Activated T-helper 1 cell treated with anti-CD3 and anti-CD28 coated beads, Interleukin-12 subunit alpha, Interleukin-12 subunit beta, Interleukin-2, Interleukin-4 antibody, amounts not matched to agents 30 ng/mL and 10 ng/mL and 1 ng/mL, durations not matched to agents 14 hours and 24 hours and 36 hours (primary cell): Measurements from ENCODE around the gene BTBD9. TPM values are rescaled to one million over a fixed set of nuclear protein-coding genes. Genes with fewer than 3 reads are reported as not detected.

Source experiments
- DNase-seq: peaks from one replicate; pipeline ENCODE4 v3.0.0; 2021; ENCODE audit warnings: low spot score
- H3K27ac Mint-ChIP-seq: one replicate; pipeline ENCODE4 v1.8.0; 2021; ENCODE audit warnings: mild to moderate bottlenecking, mixed read lengths
- H3K27me3 Mint-ChIP-seq: one replicate; pipeline ENCODE4 v1.8.0; 2022; ENCODE audit warnings: mild to moderate bottlenecking, moderate library complexity, mixed read lengths; ENCODE audit not compliant: insufficient read depth
- H3K36me3 Mint-ChIP-seq: one replicate; pipeline ENCODE4 v1.8.0; 2021; ENCODE audit warnings: low read depth, mixed read lengths
- H3K4me1 Mint-ChIP-seq: one replicate; pipeline ENCODE4 v1.8.0; 2021; ENCODE audit warnings: low read depth, mixed read lengths
- H3K4me3 Mint-ChIP-seq: one replicate; pipeline ENCODE4 v1.8.0; 2021; ENCODE audit warnings: mild to moderate bottlenecking, moderate library complexity, mixed read lengths
- H3K9me3 Mint-ChIP-seq: one replicate; pipeline ENCODE4 v1.8.0; 2021; ENCODE audit warnings: mixed read lengths
- intact Hi-C: fragments of 100-400 bp; cut with micrococcal nuclease; formaldehyde crosslinking; loops from one replicate; pipeline ENCODE4 v1.15.1; 2024
- total RNA-seq: library from RNA; stranded (reverse); gene quantifications from 2 replicates; pipeline ENCODE4 v1.2.3, GENCODE V29; 2022

Gene BTBD9
- total RNA-seq, 1 donor from 2014 or later: 14.5 TPM

DNA sequence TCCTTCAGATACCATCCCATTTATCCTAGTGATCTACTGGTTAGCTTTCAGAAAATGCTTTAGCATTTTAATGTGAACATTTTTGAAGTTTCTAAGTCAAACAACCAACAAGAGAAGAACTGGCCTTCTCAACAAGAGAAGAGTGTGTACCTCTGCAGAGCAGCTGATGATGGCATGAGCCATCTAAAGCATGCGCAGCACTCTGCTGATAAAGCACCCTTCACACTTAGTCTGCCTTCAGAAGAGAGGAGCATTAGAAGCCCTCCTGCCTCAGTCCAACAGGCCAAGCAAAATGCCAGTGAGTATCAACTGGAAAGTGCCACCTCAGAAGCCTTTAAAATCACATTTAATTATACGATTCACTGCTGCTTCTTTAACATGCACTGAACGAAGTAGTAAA is 169.2 kb downstream of the BTBD9 start:
- no peaks in the 10 kb centered on the region for H3K36me3 Mint-ChIP-seq
- H3K27ac Mint-ChIP-seq: no peak overlapping the region
- no peaks in the 10 kb centered on the region for H3K4me1 Mint-ChIP-seq

DNA sequence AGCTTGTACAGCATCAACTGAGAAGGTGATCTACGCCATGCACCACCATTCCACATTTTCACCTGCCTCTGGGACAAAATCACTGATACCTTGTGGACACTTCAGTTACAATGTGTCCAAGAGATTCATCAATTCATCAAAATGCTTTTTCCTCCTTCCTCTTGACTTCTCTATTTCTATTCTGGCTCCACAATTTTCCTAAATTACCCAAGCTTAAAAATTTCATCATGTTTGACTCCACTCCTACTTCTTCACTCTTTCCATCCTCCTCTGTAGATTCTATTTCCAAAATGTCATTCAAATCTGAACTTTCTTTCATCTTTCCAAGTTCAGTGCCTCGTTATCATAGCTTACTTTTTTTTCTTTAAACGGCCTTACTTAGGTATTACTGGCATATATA is 172.2 kb downstream of the BTBD9 start:
- Mint-ChIP-seq H3K27me3 (no peaks in the 10 kb centered on the region), H3K36me3 (no peaks in the 10 kb centered on the region), H3K4me1 (no peaks in the 10 kb centered on the region), H3K9me3 (no peaks in the 10 kb centered on the region), H3K27ac (no peak overlapping the region), H3K4me3 (no peak overlapping the region)
- intact Hi-C loops: no loop called here
- DNase-seq: no peak

More for the DNA sequence above, 169.2 kb downstream of the BTBD9 start:
- H3K27me3 Mint-ChIP-seq: no peaks in the 10 kb centered on the region
- no peak for DNase-seq
- no peak overlapping the region for H3K4me3 Mint-ChIP-seq
- H3K9me3 Mint-ChIP-seq: no peaks in the 10 kb centered on the region
- intact Hi-C loops: no loop called here

DNA sequence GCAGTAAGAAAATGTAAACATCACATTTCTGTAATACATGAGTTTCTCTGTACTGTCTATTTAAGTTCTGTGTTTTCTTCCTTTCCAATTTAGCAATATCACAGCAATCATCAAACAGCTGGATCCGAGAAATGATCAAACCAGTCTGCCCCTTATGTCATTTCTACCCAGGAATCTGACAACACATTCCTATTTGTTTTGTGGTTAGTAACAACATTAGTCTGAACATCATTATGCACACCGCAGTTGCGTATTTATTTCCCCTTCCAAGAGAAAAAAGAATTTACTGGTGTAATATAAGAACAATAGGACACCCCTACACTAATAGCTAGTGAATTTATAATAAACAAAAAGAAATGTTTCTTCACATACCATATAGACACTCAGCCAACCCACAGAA is 179.5 kb downstream of the BTBD9 start:
- H3K4me1 Mint-ChIP-seq: no peaks in the 10 kb centered on the region

DNA sequence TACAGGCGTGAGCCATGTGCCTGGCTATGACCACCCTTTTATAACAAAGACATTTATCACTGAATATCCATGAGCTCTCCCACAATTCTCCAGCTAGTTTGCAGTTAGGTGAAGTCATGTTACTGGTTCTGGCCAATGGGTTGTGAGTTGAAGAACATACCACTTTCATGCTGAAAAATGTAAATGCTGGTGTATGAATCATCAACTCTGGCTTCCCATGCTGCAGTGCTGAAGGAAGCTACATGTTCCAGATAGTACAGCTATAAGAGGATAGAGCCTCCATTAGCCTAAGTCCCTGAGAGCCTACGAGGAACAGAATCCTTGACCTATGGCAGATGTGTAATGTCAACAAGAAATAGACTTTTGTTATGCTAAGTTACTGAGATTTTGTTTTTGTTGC is 180.4 kb downstream of the BTBD9 start:
- Mint-ChIP-seq H3K27me3 (no peaks in the 10 kb centered on the region), H3K4me1 (no peaks in the 10 kb centered on the region), H3K36me3 (no peaks in the 10 kb centered on the region), H3K9me3 (no peaks in the 10 kb centered on the region), H3K4me3 (no peak overlapping the region), H3K27ac (no peak overlapping the region)
- intact Hi-C loops: no loop called here
- DNase-seq: no peak

More for the DNA sequence above, 179.5 kb downstream of the BTBD9 start:
- Mint-ChIP-seq H3K27ac (no peak overlapping the region), H3K36me3 (no peaks in the 10 kb centered on the region), H3K4me3 (no peak overlapping the region), H3K9me3 (no peaks in the 10 kb centered on the region), H3K27me3 (no peaks in the 10 kb centered on the region)
- no peak for DNase-seq
- intact Hi-C loops: no loop called here

DNA sequence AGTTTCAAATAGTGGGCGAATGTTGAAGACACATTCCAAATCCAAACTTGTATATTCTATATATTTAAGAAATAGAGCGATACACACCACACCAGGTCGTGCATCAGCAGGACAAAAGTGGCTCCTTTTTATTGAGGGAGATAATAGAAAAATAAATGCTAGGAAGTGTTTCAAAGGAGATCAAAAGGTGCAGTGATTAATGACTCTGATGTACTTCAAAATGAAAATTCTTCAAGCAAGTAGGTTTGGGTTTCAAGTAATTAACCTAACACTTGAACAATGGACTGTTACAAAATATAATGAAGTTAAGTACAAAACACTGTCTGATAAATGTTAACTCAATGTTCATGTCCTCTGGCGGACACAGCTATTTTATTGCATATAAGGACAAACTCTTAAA is 185.9 kb downstream of the BTBD9 start:
- intact Hi-C loops: no loop called here
- no peaks in the 10 kb centered on the region for H3K36me3 Mint-ChIP-seq
- no peak overlapping the region for H3K27ac Mint-ChIP-seq
- no peaks in the 10 kb centered on the region for H3K4me1 Mint-ChIP-seq
- no peak for DNase-seq
- no peaks in the 10 kb centered on the region for H3K9me3 Mint-ChIP-seq
- no peak overlapping the region for H3K4me3 Mint-ChIP-seq
- no peaks in the 10 kb centered on the region for H3K27me3 Mint-ChIP-seq

DNA sequence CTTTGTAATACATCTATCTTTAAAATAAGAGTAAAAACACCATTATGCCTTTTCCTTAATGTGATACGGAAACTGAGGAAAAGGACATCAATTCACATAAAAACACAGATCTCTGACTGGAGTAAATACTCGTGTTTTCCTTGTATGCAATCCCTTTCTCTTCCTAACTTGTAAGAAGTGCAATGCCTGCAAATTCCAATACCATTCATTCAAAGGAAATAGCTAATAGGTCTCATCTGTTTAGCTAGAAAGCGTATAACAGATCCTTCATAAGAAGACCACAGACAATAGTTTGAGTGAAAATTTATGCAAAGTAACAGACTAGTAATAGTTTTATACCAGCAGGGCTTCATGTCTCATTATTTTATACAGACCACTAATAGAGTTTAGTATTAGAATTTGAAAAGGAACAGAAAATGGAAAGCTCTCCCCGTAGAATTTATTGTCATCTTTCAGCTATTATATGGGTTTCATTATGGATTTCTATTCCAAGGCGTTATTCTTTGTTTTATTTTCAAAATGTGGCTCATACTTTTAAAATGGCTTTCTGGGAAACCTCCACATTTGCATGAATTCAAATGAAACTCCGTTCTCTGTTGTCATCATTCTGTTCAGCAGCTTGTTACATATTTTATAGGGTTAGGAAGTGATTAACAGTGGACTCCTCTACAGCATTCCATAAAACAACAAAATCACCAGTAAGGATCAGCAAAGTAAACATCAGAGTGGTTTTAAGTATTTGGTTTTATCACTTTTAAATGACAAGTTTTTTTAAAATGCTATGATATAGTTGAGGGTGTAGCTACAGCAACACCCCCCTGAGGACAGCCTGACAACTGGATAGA is 186.7 kb downstream of the BTBD9 start:
- H3K27me3 Mint-ChIP-seq: no peaks in the 10 kb centered on the region

DNA sequence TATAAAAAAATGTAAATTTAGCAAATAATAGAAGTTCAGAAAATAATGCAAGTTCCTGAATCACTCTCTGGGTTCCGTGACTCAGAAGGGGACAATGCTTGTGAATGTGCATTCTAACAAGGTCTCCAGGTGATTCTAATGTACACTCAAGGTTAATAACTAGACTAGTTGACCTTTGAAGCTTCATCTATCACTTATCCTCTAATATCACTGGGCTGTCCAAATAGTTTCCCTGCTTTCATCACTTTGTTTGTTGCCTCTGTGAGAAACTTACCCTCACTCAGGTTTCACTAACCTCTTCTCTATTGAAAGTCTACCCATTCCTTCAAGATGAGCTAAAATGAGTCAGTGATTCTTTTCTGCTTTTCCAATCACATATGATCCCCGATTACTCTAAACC is 189.0 kb downstream of the BTBD9 start:
- no peak overlapping the region for H3K27ac Mint-ChIP-seq
- H3K36me3 Mint-ChIP-seq: no peaks in the 10 kb centered on the region
- no peaks in the 10 kb centered on the region for H3K4me1 Mint-ChIP-seq

More for the DNA sequence above, 186.7 kb downstream of the BTBD9 start:
- intact Hi-C loops: no loop called here
- Mint-ChIP-seq H3K36me3 (no peaks in the 10 kb centered on the region), H3K9me3 (no peaks in the 10 kb centered on the region), H3K27ac (no peak overlapping the region), H3K4me1 (no peaks in the 10 kb centered on the region), H3K4me3 (no peak overlapping the region)
- no peak for DNase-seq

DNA sequence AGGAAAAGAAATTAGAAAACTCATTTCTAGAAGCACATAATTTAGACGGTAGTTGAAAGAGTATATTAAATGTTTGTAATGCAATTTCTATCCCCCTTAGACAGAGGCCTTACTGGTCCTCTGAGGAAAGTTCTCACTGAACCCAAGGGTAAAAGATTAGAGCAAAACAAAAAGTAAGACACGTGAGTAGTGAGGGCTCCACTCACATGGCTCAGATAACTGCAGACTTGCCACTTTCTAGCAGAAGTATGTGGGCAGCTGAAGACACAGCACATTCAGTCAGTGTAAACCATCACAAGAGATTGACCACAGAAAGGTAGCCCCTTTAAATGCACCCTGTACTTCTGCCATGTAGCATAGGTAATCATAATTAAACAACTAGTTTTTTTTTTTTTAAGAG is 193.8 kb downstream of the BTBD9 start:
- Mint-ChIP-seq H3K27me3 (peaks cover 2% of the 10 kb centered on the region), H3K36me3 (no peaks in the 10 kb centered on the region), H3K9me3 (no peaks in the 10 kb centered on the region), H3K4me1 (peaks cover 11% of the 10 kb centered on the region), H3K4me3 (no peak overlapping the region), H3K27ac (no peak overlapping the region)
- DNase-seq: no peak
- intact Hi-C loops: no loop called here

More for the DNA sequence above, 189.0 kb downstream of the BTBD9 start:
- H3K27me3 Mint-ChIP-seq: peaks cover 2% of the 10 kb centered on the region
- H3K4me3 Mint-ChIP-seq: no peak overlapping the region
- no peak for DNase-seq
- intact Hi-C loops: no loop called here
- no peaks in the 10 kb centered on the region for H3K9me3 Mint-ChIP-seq

DNA sequence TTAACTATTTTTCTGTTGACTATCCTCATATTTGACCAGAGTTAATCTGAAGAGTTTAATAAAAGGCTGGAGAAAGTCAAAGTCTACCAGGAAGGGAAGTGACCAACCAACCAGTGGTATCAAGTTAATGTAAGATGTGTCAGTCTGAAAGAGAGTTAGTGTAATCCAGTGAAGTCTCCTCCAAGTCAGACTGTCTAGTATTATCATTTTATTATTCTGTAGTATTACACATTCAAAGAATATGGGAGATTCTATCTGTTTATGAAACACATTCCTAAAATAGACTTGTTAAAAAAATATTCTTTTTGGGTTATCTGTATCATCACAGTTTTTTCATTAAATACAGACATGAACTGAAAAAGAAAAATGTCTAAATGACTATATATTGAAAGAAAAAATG is 194.4 kb downstream of the BTBD9 start:
- H3K27ac Mint-ChIP-seq: no peak overlapping the region
- peaks cover 2% of the 10 kb centered on the region for H3K27me3 Mint-ChIP-seq
- H3K4me3 Mint-ChIP-seq: no peak overlapping the region

DNA sequence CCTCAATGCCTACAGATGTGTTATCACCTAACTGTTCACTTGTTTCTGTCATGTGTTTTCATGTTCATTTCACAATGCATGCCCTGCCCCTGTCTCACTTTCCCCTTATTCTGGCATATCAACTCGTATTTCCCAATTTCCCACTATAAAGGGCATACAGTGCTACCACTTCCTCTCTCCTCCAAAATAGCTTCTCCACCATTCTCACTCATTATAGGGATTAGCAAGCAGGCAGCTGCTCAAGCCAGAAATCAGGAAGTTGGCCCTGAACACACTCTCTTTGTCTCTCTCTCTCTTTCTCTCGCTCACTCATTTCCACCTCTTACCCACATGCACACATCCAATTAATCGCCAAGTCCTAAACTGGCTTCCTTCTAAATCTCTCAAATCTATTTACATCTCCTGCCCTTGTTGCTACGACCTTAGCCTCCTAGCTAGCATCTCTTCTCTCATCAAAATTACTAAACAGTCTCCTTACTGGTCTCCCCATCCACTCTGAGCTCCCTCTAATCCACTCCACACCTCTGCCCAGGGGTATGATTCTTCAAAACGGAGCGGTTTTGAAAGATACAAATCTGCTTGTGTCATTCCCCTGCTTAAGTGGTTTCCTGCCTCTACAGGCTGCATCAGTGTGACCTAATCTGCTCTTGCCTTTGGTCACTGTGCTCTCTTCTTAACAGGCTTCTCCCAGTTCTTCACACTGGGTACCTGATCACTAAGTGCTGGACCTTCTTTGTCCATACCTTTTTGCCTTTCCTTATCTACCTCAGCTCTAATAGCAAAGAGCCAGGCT is 196.2 kb downstream of the BTBD9 start:
- H3K4me3 Mint-ChIP-seq: no peak overlapping the region
- no peak for DNase-seq
- no peak overlapping the region for H3K27ac Mint-ChIP-seq

More for the DNA sequence above, 194.4 kb downstream of the BTBD9 start:
- Mint-ChIP-seq H3K9me3 (no peaks in the 10 kb centered on the region), H3K36me3 (no peaks in the 10 kb centered on the region), H3K4me1 (peaks cover 11% of the 10 kb centered on the region)
- intact Hi-C loops: no loop called here
- DNase-seq: no peak

DNA sequence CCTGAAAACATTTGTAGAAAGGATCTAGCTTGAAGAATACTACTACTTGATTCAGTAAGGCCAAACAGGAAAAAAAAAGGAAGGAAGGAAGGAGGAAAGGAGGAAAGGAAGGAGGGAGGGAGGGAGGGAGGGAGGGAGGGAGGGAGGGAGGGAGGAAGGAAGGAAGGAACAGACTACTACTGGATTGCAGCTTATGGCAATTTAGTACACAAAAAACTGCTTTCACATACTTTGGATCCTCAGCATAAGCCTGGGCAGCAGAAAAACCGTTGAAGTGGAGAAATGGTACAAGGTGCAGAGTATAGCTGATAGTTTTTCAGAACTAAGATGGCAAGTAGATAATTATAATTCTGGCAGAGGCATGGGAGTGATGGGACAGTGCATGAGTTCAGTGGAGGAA is 201.6 kb downstream of the BTBD9 start:
- H3K27me3 Mint-ChIP-seq: no peaks in the 10 kb centered on the region
- no peak overlapping the region for H3K27ac Mint-ChIP-seq
- intact Hi-C loops: no loop called here
- H3K9me3 Mint-ChIP-seq: no peaks in the 10 kb centered on the region
- H3K4me1 Mint-ChIP-seq: no peaks in the 10 kb centered on the region
- no peaks in the 10 kb centered on the region for H3K36me3 Mint-ChIP-seq
- no peak for DNase-seq
- no peak overlapping the region for H3K4me3 Mint-ChIP-seq

More for the DNA sequence above, 196.2 kb downstream of the BTBD9 start:
- intact Hi-C loops: no loop called here
- no peaks in the 10 kb centered on the region for H3K36me3 Mint-ChIP-seq
- peaks cover 2% of the 10 kb centered on the region for H3K27me3 Mint-ChIP-seq
- no peaks in the 10 kb centered on the region for H3K9me3 Mint-ChIP-seq
- peaks cover 11% of the 10 kb centered on the region for H3K4me1 Mint-ChIP-seq

DNA sequence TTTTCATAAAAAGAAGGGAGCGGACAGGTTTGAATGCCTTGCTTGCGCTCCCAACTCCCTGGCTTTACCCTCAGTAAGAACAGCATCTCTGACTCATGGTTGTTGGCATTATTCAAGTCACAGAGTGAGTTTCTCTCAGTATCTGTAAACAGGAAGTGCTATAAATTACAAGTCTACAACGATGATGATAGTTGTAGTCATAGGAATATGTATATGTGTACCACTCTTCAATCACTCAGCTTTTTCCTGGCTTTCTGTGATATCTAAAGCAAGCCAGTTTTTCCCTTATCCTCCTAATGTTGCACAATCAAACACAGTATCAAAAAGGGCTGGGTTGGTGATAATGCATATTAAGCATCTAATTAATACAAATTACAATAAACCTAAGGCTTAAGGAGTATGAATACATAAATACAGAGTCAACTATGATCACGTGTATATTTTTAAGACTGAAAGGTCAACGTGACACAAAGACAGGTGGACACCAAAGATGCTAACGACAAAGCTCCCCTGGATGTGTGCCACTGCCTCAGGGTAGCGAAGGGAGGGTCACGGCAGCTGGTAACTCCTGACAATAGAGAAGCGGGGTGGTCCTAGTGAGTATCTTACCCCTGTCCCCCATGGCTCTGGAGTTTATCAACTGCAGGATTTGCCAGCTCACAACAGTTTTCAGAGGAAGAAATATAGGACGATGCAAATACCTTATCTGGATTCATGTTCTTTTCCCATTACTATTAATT is 202.8 kb downstream of the BTBD9 start:
- no peak for DNase-seq
- Mint-ChIP-seq H3K36me3 (no peaks in the 10 kb centered on the region), H3K4me3 (no peak overlapping the region), H3K27me3 (no peaks in the 10 kb centered on the region), H3K27ac (no peak overlapping the region), H3K4me1 (no peaks in the 10 kb centered on the region), H3K9me3 (no peaks in the 10 kb centered on the region)
- intact Hi-C loops: no loop called here

DNA sequence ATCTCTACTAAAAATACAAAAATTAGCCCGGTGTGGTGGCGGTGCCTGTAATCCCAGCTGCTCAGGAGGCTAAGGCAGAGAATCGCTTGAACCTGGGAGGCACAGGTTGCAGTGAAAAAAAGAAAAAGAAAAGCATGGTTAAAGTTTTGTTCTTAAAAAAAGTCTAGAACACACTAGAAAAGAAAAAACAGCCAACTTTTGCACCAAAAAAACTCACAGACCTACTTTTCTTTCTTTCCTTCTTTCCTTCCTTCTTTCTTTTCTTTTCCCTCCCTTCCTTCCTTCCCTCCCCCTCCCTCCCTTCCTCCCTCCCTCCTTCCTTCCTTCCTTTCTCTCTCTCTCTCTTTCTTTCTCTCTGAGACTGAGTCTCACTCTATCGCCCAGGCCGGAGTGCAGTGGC is 204.4 kb downstream of the BTBD9 start:
- intact Hi-C loops: no loop called here
- no peak overlapping the region for H3K27ac Mint-ChIP-seq
- H3K36me3 Mint-ChIP-seq: no peaks in the 10 kb centered on the region

More for the DNA sequence above, 204.4 kb downstream of the BTBD9 start:
- DNase-seq: no peak
- H3K27me3 Mint-ChIP-seq: no peaks in the 10 kb centered on the region
- H3K9me3 Mint-ChIP-seq: no peaks in the 10 kb centered on the region
- no peaks in the 10 kb centered on the region for H3K4me1 Mint-ChIP-seq
- H3K4me3 Mint-ChIP-seq: no peak overlapping the region
